Muscle layer of colon (tissue), 2 donors: ENCODE data around the gene FAM181A.

Experiments used
- H3K27ac ChIP-seq: one replicate; pipeline ENCODE4 v1.7.0; 2013; ENCODE audit warnings: low read depth, mild to moderate bottlenecking, low read length, moderate library complexity
- H3K27me3 ChIP-seq, 2 donors: one replicate each; pipeline ENCODE4 v1.7.0; 2013; ENCODE audit warnings: low read length in 2 of 2, mild to moderate bottlenecking in 2 of 2; ENCODE audit not compliant: insufficient read depth in 2 of 2, control insufficient read depth in 1 of 2
- H3K36me3 ChIP-seq: one replicate; pipeline ENCODE4 v1.7.0; 2013; ENCODE audit warnings: mild to moderate bottlenecking, low read length; ENCODE audit not compliant: insufficient read depth
- H3K4me1 ChIP-seq: one replicate; pipeline ENCODE4 v1.7.0; 2013; ENCODE audit warnings: mild to moderate bottlenecking, low read length; ENCODE audit not compliant: insufficient read depth
- H3K4me3 ChIP-seq, 2 donors: one replicate each; pipeline ENCODE4 v1.7.0; 2013; ENCODE audit warnings: low read length in 2 of 2, low read depth in 1 of 2, mild to moderate bottlenecking in 1 of 2, moderate library complexity in 1 of 2
- H3K9ac ChIP-seq: one replicate; pipeline ENCODE4 v1.7.0; 2013; ENCODE audit warnings: low read length
- H3K9me3 ChIP-seq: one replicate; pipeline ENCODE4 v1.7.0; 2013; ENCODE audit warnings: mild to moderate bottlenecking, low read length
- donor health status: abdominal sarcoma.
- donor health status: Adenocarcinoma of cecum.

The FAM181A gene

GRCh38 chr14:93892923-93893558, 34.1 kb upstream of the FAM181A start:
- no peak overlapping the region for H3K4me3 ChIP-seq
- H3K4me1 ChIP-seq = peaks cover 14% of the 10 kb centered on the region
- H3K9me3 ChIP-seq = no peaks in the 10 kb centered on the region
- H3K9ac ChIP-seq = no peak overlapping the region
- no peaks in the 10 kb centered on the region for H3K27me3 ChIP-seq
- H3K36me3 ChIP-seq = no peaks in the 10 kb centered on the region
- H3K27ac ChIP-seq = no peak overlapping the region

GRCh38 chr14:93893661-93894261, 33.4 kb upstream of the FAM181A start:
- Histone ChIP-seq H3K9ac (no peak overlapping the region), H3K27me3 (no peaks in the 10 kb centered on the region), H3K4me1 (peaks cover 14% of the 10 kb centered on the region), H3K9me3 (no peaks in the 10 kb centered on the region), H3K27ac (no peak overlapping the region), H3K4me3 (no peak overlapping the region), H3K36me3 (no peaks in the 10 kb centered on the region)

DNA sequence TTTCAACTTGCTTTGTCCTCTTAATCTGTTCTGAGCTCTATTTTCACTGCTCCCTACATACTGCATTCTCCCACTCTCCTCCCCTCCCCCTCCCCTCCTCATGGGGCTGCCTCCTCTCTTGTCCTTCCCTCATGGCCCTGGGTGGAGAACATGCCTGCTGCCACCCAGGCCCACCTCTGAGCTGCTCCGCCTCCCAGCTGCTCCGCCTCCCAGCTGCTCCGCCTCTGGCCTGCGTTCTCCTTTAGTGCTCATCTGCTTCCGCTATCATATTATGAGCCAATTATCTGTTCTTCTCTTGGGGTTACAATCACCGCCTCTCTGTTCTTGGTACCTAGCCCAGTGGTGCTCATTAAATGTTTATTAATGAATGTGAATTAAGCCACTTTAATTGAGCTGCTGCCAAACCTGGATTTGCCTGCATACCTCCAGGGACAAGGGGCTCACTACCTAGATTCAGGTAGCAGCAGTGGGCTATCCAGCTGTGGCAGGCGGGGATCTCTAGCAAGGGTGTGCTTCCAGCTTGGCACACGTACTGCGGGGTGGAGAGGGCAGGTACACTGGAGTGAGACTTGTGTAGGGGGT, 32.0 kb upstream of the FAM181A start:
- Histone ChIP-seq H3K9ac (no peak overlapping the region), H3K4me1 (peaks cover 14% of the 10 kb centered on the region), H3K4me3 (no peak overlapping the region), H3K27me3 (no peaks in the 10 kb centered on the region), H3K36me3 (no peaks in the 10 kb centered on the region), H3K27ac (no peak overlapping the region), H3K9me3 (no peaks in the 10 kb centered on the region)

DNA sequence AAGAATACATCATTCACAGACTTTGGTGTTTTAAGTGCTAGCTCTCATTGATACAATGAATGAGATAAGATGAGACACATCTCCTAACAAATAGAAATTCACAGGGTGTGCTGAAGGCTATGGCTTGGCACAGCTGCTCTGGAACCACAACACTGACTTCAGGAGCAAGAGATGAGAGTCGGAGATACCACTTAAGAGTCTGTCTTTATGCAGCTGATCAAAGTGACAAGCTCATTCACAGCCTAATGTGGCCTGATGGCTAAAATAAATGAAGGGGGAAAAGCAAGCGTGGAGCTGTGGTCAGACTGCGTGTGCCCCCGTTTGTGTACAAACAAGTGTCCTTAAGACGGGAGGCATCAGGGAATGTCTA, 29.7 kb upstream of the FAM181A start:
- no peak overlapping the region for H3K9ac ChIP-seq
- no peaks in the 10 kb centered on the region for H3K27me3 ChIP-seq
- H3K27ac ChIP-seq = no peak overlapping the region
- no peak overlapping the region for H3K4me3 ChIP-seq
- H3K9me3 ChIP-seq = no peaks in the 10 kb centered on the region
- peaks cover 14% of the 10 kb centered on the region for H3K4me1 ChIP-seq
- no peaks in the 10 kb centered on the region for H3K36me3 ChIP-seq

DNA sequence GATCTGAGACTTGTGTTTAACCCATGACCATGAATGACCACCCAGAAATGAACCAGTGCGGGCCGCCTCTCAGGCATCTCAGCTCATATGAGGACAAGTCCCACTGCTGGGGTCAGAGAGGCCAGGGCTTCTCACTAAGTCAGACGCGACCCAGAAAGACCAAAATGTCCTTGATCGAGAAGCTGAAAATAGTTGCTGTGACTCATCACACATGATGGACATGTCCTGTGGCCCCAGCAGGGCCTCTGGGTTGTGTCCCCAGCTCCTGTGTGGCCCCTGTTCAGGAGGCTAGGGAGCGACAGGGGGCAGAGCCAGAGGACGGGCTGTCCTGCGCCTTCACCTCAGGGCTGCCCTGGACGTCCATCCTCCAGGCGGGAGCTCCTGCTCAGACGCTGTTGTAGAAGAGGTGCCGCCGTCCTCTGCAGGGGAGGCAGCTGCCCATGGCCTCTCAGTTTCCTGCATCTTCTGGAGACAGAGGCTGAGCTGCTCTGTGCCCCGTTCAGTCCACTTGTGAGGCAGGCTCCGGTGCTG, 29.0 kb upstream of the FAM181A start:
- Histone ChIP-seq H3K27me3 (no peaks in the 10 kb centered on the region), H3K4me1 (peaks cover 8% of the 10 kb centered on the region), H3K9me3 (no peaks in the 10 kb centered on the region), H3K4me3 (no peak overlapping the region), H3K36me3 (no peaks in the 10 kb centered on the region), H3K9ac (no peak overlapping the region), H3K27ac (no peak overlapping the region)

DNA sequence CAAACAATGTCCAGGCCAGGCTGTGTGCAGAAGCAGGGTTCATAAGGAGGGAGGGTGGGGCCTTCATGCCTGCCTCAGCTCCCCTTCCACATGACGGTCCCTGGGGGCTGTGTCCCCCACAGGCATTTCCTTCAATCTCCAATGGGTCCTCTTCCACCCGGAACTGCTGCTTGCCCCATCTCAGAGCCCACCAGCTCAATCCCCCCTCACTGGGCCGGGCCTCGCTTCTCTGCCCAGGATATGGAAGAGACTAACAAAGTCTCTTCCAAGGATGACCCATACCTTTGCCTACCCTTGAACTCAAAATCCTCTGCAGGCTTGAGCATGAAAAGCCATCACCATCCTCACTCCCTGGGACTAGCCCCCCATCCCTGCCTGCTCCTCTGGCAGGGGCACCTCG, 28.4 kb upstream of the FAM181A start:
- Histone ChIP-seq H3K4me3 (no peak overlapping the region), H3K9me3 (no peaks in the 10 kb centered on the region), H3K27me3 (no peaks in the 10 kb centered on the region), H3K9ac (no peak overlapping the region), H3K36me3 (no peaks in the 10 kb centered on the region), H3K27ac (no peak overlapping the region), H3K4me1 (peaks cover 2% of the 10 kb centered on the region)

DNA sequence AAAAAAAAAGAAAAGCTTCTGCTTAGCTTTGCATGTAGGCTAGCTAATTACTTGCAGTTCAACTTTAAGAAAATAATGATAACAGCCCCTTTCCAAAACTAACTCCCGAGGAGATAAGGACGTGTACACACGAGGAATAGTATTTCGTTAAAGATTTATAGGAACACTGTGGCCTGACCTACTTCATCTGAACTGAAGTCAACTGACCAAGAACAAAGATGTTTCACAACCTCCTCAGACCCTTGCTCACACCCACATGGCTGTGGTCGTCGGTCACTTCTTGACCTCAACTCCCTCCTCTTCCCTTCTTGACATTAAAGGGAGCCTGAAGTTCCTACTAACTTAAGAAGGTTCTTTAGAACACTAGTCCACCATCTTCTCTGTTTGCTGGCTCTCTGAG, 25.3 kb upstream of the FAM181A start:
- no peak overlapping the region for H3K9ac ChIP-seq
- H3K36me3 ChIP-seq = no peaks in the 10 kb centered on the region
- H3K27me3 ChIP-seq = no peaks in the 10 kb centered on the region
- H3K27ac ChIP-seq = no peak overlapping the region
- peaks cover 4% of the 10 kb centered on the region for H3K4me1 ChIP-seq
- H3K4me3 ChIP-seq = no peak overlapping the region
- no peaks in the 10 kb centered on the region for H3K9me3 ChIP-seq

GRCh38 chr14:93902619-93903307, 24.4 kb upstream of the FAM181A start:
- H3K4me3 ChIP-seq = no peak overlapping the region
- no peak overlapping the region for H3K9ac ChIP-seq
- no peaks in the 10 kb centered on the region for H3K27me3 ChIP-seq
- H3K9me3 ChIP-seq = no peaks in the 10 kb centered on the region
- no peak overlapping the region for H3K27ac ChIP-seq
- H3K36me3 ChIP-seq = no peaks in the 10 kb centered on the region
- H3K4me1 ChIP-seq = peaks cover 4% of the 10 kb centered on the region

- Histone ChIP-seq H3K9me3 (no peaks in the 10 kb centered on the region), H3K9ac (no peak overlapping the region), H3K36me3 (no peaks in the 10 kb centered on the region), H3K27me3 (no peaks in the 10 kb centered on the region), H3K27ac (no peak overlapping the region), H3K4me3 (no peak overlapping the region), H3K4me1 (peaks cover 4% of the 10 kb centered on the region)
Measured at GRCh38 chr14:93903342-93904184, 23.6 kb upstream of the FAM181A start.

DNA sequence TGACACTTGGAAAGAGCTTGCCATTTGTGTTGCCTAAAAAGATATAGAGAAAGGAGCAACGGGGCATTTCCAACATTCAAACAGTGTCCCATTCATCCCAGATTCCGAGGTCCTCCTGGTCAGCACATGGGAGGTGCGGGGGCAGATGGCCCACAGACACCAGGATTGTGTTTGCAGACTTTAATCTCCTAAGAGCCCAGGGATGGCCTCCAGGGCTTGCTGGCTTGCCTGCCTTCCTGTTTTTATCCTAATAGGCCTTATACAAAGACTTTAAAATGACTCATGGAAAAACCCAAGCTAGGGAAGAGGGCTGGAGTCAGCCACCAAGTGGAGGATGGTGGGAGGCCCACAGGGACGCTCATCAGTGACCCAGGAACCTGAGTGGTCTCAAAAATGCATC, 21.5 kb upstream of the FAM181A start:
- Histone ChIP-seq H3K4me3 (no peak overlapping the region), H3K27ac (no peak overlapping the region), H3K9me3 (no peaks in the 10 kb centered on the region), H3K9ac (no peak overlapping the region), H3K4me1 (peaks cover 4% of the 10 kb centered on the region), H3K36me3 (no peaks in the 10 kb centered on the region), H3K27me3 (no peaks in the 10 kb centered on the region)
